Inferior parietal cortex (tissue), 1 donor: ENCODE results near the gene ARL6IP5.

Source experiments
- DNase-seq: peaks from one replicate; pipeline ENCODE4 v3.0.0-alpha.2; 2016; ENCODE audit errors: extremely low spot score

The ARL6IP5 gene

DNA sequence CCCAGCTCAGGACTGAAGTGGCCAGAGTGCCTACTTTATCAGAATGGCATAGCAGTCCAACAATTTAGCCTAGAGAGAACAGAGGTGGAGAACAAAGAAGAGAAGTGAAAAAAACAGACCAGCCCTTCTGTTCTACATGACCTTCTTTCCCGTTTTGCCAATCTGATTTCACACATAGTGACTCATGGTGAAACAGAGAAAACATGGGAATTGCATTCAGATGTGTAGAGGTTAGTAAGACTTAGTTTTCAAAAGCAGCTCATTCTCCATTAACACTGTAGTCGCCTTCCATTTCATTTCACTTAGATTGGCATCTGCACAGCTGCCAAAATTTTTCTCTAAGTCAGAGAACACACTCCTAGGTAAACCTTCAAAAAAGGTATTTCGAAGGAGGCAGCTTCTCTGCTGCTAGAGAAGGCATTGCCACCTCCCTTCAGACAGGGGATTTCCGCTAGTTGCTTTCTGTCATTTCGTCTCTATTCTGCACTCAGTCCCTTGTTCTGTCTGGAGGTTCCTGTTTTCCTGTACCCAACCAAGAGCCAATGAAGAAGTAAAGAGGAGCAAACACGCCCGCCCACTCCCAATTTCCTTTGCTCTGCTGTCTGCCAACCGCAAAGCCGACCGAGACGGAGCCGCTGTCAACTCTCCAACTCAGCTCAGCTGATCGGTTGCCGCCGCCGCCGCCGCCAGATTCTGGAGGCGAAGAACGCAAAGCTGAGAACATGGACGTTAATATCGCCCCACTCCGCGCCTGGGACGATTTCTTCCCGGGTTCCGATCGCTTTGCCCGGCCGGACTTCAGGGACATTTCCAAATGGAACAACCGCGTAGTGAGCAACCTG is at the start of gene ARL6IP5:
Gene ARL6IP5 (plus strand): TSS at position 612 of the 842 bp plus-strand sequence. CDS start 111 bp downstream, at position 723.
- DNase-seq = peak; percentile 91

DNA sequence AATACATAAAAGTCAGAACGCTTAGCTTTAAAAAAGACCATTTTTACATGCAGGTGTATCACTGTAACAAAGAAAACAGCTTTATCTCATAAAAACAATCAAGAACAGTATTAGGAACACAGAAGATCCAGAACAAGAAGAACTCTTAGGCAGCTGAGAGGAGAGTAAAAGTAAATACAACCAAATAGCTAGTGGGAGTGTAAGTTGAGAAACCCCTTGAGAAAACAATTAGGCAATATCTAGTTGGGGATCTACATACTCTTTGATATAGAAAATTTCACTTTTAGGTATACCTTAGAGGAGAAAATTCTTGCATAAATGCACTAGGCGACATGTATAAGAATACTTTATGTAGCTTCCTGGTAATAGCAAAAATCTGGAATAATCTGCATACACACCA is 40.1 kb upstream of the ARL6IP5 start:
- no peak for DNase-seq

DNA sequence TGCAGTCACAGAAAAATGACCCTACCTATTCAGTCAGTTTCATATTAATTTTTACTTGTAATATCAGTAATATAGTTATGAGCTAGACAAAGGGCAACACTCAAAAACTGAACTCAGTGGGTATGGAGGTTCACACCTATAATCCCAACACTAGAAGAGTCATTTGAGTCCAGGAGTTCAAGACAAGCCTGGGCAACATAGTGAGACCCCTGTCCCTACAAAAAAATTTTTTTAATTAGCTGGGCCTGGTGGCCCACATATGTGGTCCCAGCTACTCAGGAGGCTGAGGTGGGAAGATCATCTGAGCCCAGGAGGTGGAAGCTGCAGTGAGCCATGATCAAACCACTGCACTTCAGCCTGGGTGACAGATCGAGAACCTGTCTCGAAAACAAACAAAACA is 35.7 kb upstream of the ARL6IP5 start:
- no peak for DNase-seq

DNA sequence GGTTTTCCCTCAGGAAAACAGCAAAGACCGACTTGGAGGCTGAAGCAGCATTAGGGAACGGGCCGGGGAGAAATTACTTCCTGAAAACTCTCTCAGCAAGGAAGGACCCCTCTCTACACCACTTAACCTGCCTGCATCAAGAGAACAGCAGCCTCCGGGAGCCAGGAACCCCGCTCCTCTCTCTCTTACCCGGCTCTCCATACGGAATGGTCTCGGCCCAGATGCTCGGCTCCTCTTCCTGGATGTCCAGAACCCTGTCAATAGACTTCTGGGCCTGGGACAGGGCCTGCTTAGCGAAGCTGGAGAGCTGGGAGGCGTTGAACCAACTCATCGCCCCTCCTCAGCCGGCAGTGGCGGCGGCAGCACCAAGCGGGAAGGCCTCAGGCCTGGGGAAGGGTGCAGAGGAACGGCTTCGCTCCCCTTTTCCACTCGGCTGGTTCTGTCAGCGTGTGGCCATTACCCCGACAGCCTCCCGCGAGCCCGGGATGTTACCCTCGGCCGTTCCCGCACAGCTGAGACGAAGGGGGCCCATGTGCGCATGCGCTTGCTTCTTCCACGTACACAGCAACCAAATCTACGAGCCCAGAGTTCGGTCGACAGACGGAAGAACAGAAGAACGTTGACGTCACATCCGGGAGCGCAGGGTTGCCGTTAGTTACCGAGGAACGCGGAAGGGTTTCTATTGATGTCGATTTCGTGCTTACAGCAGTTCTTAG is 32.8 kb upstream of the ARL6IP5 start, which contains the start of gene TMF1:
Gene TMF1 (minus strand): TSS at position 578 of the 716 bp plus-strand sequence. CDS start 247 bp downstream, at position 331.
- DNase-seq = peak; percentile 99

DNA sequence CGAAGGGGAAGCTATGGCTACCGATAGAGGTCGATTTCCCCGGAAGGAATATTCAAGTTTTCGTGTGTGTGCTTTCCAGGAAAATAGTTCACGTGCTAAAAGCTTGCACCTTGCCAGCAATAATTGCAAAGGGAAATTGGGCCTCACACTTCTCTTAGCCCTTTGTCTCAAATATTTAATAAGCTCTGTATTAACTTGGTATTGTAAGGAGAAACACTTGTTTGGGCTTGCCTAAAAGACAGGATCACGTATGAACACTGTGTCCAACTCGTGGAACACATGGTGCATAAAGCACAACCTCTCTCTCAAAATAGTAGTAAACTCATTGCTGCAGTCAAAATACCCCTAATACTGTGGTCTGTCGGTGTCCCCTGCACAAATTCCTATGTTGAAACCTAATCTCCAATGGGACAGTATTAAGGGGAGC is 32.3 kb upstream of the ARL6IP5 start:
- DNase-seq = no peak

DNA sequence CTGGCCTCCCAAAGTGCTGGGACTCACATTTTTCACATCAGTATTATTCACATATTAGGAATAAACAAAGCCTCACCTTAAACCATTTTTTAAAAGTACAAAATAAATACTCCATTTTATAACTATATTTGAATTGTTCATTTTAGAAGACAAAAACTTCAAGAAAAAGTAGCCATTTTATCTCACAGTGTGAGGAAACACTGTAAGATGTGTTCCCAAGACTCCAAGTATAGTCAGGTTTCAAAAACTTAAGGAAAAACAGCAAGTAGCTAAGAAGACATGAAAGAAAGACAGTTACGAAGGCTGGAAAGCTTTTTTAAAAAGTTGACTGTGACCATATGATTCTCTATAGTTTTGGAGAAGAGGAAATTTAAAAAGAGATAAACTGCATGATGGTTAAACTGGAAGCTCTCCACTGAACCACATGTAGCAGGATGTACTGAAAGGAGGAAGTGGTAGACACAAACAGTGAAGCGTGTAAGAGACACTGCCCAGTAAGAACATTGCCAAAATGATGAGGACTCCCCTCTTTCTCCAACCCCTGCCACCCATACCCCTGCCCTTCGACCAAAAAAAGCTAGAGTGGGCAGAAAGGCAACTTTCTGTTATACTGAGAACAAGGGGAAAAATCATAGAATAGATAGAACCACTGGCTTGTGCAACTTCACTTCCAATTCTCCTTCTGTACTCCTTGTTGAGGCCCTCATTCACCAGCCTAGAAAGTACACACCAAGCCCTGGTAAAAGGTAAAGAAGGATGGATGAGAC is 26.4 kb upstream of the ARL6IP5 start:
- DNase-seq = no peak

- no peak for DNase-seq
Measured at GRCh38 chr3:69058947-69059224, 25.9 kb upstream of the ARL6IP5 start.

DNA sequence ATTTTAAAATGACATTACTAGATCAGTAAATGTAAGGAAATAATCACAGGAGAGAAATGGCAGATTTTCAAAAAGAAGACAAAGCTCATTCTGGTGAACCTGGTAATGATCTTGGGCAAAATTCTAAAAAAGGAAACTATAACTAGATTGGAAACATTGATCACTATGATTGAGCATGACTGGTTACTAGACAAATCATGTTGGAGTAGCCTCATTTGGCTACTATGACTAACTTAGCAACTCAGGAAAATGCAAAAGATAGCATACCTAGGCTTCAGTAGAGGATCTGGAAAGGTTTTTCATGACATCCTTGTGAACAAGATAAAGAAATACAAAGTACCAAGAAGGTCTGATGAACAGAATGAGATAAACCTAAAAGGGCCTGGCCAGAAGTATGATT is 25.0 kb upstream of the ARL6IP5 start:
- no peak for DNase-seq

DNA sequence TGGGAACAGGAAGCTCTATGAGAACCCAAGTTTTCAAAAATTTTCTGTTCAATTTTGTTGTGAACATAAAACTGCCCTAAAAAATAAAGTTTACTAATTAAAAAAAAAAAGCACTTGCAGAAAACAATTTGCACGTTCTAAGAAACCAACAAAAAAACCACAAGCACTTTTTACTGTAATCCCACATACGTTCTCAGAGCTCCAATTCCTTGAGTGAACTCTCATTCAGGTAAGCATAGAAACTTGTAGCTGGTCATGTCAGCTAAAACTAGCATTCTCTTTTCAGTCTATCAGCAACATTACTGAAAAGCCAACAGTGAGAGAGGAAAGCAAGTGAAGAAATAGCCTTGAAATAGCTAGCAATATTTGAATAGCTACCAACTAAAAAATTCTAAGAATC is 21.1 kb upstream of the ARL6IP5 start:
- no peak for DNase-seq

DNA sequence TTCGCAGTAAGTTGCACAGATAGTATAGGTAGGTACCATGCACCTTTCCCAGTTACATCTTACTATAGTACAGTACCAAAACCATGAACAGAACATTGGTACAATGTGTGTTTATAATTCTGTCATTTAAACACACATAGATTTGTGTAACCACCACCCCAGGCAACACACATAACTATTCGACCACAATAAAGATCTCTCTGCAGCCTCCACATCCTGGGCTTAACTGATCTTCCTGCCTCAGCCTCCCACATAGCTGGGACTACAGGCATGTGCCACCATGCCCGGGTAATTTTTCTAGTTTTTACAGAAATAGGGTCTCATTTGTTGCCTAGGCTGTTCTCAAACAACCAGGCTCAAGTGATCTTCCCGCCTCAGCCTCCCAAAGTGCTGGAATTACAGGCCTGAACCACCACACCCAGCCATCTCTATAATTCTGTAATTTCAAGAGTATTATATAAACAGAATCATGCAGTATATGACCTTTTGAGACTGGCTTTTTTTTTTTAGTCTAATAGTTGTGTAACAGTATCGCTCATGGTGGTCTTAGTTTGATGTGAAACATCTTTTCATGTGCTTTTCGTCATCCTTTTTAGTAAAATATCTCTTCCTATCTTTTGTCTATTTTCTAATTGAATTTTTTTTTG is 19.3 kb upstream of the ARL6IP5 start:
- no peak for DNase-seq

DNA sequence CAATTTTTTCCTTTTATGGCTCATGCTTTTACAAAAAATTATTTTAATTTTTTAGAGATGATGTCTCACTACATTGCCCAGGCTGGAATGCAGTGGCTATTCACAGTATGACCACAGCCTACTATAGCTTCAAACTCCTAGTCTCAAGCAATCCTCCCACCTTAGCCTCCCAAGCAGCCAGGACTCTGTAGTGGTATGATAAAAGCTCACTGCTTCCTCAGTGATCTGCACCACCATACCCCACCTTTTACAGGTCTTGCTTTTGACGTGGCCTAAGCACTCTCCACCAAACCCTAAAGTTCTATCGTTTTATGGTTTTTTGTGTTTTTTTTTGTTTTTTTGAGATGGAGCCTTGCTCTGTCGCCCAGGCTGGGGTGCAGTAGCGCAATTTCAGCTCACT is 18.6 kb upstream of the ARL6IP5 start:
- no peak for DNase-seq

- no peak for DNase-seq
Measured at GRCh38 chr3:69072928-69073327, 11.8 kb upstream of the ARL6IP5 start.

DNA sequence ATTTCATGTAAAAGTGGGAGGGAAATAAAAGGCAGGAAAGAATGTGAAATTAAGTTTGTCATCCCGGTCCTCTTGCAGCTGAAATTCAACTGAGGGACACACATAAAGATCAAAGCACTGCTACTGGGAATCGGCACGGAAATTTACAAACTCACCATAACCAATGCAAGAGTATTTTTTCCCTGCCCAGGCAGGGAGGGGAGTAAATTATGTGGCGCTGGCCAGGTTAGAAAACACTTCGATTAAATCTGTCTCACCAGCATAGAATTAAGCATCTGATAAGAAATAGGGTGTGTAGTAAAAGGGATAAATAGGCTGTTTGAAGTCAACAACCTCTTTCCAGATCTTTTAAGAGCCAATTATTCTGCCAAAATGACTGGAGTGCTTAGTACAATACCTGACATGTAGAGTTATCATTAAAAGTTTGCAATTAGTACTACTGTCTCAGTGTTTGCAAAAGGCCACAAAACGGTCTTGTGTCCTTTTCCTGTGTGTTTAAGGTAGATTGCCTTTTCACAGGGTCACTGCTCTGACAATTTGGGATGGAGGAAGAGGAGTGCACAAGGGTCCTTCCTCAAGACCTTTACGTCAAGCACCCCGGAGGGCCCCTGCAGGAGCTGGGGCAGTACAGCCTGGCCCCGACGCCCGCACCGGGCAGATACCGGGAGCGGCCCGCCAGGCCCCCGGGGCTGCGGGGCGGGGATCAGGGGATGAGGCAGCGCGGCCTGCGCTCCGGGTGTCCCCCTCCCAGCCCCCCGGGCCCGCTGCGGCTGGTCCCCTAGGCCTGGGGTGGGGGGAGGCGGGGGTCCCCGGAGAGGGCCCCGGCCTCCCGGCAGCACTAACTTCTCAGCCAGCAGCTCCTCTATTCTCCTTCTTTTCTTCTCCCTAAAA is 5.2 kb upstream of the ARL6IP5 start:
- DNase-seq = no peak

- peak; percentile 87 for DNase-seq
Measured at GRCh38 chr3:69080233-69080920, 4.4 kb upstream of the ARL6IP5 start, which contains the start of gene UBA3. UBA3 (minus strand) TSS chr3:69080365; CDS start chr3:69080353, 12 bp downstream.

DNA sequence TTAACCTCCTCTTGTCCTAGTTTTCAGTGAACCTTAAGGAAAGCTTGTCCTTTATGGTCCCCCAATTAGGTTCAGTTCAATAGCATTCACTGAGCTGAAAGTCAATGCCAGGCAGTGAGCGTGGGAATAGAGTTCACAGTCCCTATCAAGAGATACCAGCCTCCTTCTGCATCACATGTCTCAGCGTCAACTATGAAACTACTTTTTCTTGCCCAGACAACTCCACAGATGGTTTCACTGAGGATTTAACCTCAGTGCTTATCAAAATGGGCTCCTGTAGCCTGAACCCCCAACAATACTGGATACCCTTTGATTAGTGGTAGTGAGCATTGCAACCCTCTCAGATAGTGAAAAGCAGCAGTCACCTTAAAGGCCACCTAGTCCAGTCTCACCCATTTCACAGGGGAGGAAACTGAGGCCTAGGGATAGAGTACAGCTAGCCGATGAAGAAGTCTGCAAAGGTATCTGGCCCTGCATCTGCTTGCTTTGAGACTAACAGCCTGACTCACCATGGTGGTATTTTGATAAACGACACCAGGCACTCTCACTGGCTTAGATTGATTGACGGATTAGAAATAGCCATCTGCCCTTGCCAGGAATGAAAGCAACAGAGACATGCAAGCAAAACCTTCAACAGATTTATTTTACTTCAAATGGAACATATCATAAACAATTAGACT is 3.0 kb upstream of the ARL6IP5 start:
- DNase-seq = no peak

DNA sequence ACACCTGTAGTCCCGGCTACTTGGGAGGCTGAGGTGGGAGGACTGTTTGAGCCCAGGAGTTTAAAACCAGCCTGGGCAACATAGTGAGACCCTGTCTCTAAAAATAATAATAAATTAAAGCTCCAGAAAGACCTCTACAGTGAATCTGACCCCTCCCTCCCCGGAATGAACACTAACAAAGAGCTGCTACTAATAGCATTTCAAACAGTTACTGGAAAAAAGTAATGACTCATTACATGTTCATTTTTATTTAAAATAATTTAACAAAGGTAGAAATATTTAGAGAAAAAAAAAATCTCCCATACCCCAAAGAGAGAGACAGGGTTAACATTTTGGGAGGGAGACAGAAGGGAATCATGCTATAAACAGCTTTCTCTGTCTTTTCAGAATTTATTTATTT is 2.4 kb upstream of the ARL6IP5 start:
- DNase-seq = no peak

DNA sequence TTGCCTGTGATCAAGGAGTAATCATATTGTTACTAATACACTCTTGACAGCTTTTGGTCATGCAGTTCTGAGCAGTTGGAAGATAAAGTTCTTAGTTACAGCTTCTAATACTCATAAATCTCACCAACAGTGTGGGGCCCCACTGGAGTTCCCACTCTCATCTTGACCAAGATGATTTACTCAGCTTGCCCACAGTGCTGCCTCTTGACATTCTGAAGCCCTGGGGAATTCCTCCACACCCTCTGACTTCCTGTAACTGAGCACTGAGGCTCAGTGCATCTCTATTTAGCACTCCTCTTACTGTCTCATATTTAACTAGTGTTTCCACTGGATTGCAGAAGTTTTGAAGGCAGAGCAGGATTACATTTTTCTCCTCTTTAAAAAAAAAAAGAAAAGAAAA is 1.9 kb upstream of the ARL6IP5 start:
- no peak for DNase-seq

DNA sequence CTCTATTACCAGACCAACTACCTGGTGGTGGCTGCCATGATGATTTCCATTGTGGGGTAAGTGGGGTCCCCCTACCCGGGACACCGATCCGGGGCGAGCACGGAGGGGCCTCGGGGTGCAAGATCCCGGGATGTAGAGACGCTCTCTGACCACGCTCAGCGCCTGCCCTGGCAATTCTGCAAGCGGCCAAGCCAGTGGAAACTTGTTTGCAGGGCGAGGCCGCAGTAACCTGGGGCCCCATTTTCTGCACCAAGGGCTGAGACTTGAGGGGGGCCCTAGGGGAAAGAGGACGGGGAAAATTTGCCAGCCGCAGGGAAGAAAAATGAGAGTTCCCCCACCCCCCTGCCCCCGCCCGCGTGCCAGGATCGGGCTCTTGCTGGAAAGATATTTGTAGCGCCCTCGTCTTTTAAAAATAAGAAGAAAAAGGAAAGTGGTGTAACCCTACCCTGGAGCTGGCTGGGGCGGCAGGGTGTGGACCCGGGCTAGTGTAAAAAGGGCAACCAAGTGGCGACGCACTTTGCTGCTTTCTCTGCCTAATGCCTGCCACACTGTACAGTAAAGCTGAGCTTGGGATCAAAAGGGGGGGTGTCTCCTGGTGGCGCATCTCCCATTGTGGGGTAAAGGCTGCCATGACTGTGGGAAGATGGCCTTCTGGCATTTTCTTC is 563 bp downstream of the ARL6IP5 start:
- DNase-seq = no peak
